HG03457 (cell line): ENCODE results near the gene TBX3.

Experiments used
- ATAC-seq: cut with Tn5 transposase; IDR thresholded peaks from one replicate; pipeline ENCODE4 v1.9.1; 2021; ENCODE audit warnings: moderate number of reproducible peaks; ENCODE audit not compliant: unreplicated experiment

Gene TBX3

DNA sequence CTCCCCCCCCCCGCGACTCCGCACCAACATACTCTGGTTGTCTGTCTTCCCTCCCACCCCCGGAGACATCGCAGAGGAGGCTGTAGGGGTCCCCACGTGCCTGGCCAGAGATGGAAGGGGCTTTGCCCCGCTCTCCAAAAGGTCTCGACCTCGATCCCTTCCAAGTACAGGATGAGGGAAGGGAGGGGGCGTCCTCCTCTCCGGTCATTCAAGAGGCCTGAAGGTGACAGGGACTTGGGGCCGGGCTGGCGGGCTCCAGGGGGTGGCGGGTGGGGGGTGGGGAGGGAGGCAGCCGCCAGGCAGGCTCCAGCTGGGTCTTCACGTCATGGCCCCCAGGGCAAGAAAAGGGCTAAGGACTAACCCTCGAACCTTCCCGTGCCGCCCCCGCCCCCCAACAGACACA lies 15.1 kb downstream of the TBX3 start:
- no peak for ATAC-seq

DNA sequence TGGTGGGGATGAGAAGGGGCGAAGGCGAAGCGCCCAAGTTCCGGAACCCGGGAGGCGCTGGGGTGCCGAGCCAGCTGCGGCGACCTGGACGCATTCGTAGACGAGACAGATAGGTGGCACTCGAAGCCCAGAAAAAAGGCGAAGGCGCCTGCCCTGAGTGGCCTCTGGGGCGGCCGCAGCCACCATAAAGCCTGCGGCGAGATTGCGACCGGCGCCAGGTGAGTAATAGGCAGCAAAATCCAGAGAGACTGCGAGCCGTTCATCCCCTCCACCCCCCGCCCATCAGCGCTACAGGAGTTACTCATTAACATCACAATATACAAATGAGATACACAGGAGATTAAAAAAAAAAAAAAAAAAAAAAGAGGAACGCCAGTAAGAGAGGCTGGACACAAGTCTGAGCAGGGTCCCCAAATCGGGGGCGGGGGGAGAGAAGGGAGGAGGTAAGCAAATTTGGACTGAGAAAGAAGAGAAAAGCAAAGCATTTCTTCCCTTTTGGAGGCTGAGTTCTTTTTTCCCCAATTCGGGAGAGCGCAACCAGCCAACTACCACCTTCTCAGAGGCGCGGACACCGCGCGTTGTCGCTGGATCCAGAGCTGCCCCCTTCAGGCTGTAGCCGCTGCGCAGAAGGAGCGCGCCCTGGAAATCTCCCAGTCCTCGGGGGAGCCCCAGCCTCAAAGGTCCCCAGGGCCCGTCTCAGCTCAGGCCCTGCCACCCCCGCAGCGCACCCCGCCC lies 15.7 kb downstream of the TBX3 start:
- no peak for ATAC-seq

DNA sequence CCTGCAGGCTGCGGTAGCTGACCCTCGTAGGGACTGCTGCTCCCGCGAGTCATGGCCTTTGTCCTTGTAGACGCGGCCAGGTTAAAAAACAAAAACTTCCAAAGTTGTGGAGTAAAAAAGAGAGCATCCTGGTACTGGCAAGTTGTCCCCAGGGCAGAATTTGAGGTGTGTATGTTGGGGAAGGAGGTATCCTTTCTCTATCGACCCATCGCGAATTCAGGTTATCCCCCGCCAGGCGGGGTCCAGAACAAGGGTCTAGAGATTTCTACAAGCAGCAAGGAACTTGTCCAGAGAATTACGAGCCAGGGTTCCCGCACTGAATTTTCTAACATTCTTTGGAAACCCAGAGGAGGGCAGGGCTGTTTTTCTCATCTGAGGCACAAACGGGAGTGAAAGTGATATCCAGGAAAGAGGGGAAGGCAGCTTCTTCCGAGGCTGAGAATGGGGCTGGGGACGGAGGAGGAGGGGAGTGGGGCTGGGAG lies 16.3 kb downstream of the TBX3 start:
- ATAC-seq: no peak

DNA sequence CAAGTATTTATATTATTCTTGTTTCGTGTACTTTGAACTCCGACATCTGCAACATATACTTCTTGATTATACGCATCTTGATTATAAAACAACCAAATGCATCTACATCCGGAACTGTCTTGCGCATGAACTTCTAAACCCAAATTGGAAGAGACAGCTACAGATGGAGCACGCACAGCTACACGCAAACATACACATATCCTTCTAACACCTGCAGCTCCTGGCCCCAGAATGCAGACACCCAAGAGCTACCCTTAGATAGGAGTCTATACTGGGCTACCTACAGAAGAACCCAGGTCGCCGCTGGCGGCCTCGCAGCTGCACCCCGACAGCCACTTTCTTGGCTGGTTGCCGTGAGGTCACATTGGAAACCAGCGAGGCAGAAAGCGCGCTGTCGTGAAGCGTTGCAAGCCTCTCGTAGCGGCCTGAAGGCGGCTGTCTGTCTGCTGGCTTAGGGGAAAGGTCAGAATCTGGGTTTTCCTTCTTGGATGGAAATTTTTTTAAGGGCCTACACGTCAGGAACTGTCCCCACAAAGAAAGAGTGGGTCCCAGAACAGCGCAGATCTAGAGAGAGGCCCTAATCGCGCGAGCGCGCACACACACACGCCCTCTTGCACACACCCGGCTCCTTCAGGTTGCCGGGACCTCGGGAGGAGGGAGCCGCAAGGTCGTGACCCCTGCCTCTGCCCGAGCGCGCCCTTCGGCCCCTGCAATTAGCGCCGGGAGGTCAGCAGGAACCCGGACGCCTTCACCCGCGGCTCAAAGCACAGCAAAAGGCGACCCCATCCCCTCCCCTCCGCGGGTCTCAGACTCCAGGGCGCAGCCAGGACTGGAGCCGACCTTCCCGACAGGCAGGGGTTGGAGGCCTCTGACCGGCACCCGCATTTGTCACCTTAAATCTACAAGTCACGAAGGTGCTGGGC lies 17.0 kb downstream of the TBX3 start:
- no peak for ATAC-seq

DNA sequence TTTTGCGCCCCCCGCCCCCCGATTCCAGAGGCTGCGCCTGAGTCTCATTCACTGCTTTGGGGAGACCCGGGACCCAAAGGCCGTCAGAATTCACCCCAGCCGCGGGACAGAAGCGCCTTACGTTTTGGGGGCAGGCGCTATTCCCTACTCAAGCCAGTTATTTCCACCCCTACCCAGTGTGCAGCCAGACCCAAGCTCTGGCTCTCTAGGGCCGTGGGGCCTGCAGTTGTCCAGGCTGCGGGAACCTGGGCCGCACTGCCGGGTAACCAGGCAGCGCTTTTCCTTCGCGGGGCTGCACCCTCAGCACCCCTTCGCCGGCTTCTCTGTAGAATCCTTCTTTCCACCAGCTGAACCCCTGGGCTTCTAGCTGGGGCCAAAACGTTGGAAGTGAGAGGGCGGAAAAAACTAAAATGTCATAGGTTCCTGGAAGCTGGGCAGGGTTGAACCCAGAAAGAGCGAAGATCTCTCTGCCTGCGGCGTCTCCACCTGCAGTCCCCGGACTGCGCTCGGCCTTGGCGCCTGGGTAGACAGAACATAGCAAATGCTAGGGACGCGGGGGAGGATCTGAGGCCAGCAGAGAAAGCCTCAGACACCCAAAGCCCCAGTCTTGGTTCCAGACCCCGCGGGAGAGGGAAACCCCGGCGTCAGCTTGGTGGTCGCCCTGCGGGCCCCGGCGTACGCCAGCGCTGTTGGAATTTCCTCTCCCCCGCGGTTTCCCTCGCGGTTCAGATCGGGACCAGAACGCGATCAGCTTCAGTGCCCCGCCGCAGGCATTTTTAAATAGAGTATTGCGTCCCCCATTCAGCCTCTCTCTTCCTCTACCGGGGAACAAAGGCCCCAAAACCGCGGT lies 18.3 kb downstream of the TBX3 start:
- ATAC-seq: no peak

DNA sequence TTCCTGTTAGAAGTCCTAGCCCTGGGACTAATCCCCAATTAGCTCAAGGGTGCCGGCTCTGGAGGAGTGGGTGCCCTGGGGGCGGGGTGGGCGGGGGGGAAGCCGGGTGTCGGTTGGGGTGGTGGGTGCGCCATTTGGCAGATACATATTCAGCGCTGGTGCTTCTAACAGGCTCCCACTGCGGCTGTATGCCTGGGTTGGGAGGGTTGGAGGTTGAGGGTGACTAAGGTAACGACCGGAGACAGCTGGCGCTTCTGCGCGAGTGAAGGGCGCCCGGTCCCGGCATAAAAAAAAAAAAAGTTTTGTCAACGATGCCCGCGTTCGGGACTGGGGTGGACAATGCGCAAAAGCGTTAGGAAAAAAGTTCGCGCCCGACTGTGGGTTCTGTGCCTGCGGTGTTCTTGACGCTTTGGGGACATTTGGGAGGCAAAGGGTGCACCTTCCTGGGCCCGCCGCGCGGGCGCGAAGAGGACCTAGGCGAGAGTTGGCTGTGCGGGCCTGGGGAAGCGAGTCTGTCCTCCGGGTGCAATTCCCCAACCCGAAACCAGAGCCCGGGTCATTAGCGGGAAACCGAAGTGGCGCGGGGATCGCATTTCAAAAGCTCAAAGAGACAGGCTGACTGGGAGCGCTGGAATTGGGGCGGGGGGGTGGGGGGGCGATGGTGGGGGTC lies 19.2 kb downstream of the TBX3 start:
- ATAC-seq: no peak

DNA sequence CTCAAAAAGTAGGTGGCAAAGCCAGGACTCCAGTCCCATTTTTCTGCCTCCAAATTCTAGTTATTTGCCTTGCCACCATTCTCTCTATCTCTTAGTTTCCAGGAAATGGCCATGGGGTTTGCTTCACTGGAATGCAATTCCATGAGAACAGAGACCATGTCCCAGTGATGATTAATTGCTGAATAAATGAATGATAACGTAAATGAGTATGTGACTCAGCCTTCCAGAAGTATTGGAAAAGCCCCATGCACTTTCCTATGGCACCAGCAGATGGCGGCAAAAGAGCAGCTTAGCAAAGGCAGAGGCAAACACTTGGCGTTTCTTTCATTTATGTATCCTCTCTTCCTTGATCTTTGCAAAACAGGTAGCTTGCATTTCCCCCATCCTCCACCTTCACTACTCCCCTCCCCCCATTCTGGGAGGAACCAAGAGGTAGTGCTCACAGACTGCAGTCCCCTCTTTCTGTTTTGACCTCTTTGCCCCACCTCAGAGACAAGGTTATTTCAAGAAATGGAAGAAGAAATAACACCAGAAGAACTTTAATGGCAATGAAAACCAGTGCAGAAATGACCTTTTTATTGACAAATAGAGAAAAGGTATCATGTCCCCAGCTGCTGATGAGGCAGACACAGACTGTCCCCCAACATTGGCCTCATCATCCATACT lies 21.3 kb downstream of the TBX3 start:
- ATAC-seq: no peak

DNA sequence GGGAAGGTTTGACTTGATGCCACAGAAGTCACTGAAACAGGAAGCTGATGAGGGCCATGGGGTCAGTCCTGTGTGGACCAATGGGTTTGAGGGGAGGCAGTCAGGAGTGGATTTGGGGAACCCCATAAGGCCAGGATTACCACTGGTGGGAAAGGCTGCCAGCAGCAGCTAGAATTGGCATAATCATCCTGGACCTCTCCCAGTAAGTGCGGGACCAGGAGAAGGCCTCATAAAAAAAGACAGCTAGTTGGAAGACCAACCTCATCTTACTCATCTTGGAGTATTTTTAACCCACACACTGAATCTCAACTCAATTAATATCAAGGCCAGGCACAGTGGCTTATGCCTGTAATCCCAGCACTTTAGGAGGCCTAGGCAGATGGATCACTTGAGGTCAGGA lies 22.7 kb downstream of the TBX3 start:
- ATAC-seq: no peak

DNA sequence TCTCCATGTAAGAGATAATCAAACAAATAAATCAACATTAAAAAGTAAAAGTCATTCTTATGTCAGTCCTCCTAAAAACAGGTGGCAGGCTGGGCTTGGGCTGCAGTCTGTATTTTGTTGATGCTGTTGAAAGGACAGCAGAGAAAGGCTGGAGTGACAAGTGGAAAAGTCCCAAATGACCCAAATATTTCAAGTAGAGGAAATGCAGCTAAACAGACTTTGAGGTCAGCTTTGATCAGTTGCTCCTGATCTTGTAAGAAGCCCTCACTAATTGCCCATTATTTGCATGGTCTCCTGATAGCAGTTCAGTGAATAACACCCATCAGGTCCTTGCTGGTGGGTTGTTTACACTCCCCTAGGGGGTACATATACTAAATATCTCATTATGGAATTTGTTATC lies 24.9 kb downstream of the TBX3 start:
- ATAC-seq: no peak

DNA sequence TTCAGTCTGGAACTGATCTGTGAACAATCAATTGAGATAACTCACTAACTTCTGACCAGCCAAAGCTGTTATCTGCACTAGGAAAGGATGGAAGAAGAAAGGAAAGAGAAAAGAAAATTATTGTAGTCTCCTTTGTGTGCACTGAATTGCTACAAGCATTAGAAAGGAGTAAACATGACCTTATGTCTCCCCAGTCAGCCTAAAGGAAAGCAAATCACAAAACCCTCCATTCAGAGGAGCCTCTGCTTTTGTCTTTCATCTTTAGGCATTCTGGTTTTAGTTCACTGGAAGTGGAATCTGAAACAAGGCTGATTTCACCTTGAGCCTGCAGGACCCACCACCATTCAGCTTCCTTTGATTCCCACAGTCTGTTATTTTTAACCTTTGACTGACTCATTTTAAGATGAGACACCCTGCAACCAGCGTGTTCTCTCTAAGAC lies 26.0 kb downstream of the TBX3 start:
- no peak for ATAC-seq

DNA sequence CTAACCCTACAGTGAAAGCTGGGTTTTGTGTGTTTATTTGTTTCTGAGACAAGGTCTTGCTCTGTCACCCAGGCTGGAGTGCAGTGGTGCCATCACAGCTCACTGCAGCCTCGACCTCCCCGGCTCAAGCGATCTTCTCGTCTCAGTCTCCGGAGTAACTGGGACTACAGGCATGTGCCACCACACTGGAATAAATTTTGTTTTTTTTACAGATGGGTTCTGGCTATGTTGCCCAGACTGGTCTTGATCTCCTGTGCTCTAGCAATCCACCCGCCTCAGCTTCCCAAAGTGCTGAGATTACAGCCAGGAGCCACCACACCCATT lies 26.4 kb downstream of the TBX3 start:
- ATAC-seq: no peak

DNA sequence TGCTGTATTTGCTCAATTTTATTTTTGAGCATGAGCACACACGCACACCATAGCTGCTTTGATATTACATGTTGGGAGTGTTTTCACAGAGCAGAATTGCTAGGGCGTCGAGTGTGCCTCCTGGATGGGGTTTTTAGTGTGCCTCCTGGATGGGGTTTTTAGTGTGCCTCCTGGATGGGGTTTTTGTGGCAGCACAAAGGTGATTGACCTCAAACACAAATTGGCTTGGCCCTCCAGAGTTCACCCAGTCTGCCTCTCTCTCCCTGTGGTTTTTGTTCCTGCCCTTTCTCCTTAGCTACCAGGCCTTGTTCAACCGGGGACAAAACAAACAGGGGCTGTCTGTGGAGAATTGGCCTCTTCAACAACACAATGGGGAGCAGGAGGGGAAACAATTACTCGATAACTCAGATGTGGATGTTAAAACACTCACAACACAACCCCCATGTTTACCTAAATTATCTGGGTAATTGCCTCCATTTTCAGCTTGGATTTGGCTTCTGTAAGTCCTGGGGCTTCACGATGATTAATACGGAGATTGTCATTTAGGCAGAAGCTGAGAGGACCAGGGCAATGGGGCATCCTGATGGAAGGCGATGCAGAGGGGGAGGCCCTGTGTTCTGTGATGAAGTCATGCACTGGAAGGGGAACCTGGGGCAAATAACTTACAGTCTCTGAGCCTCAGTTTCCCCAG lies 26.9 kb downstream of the TBX3 start:
- ATAC-seq: no peak

DNA sequence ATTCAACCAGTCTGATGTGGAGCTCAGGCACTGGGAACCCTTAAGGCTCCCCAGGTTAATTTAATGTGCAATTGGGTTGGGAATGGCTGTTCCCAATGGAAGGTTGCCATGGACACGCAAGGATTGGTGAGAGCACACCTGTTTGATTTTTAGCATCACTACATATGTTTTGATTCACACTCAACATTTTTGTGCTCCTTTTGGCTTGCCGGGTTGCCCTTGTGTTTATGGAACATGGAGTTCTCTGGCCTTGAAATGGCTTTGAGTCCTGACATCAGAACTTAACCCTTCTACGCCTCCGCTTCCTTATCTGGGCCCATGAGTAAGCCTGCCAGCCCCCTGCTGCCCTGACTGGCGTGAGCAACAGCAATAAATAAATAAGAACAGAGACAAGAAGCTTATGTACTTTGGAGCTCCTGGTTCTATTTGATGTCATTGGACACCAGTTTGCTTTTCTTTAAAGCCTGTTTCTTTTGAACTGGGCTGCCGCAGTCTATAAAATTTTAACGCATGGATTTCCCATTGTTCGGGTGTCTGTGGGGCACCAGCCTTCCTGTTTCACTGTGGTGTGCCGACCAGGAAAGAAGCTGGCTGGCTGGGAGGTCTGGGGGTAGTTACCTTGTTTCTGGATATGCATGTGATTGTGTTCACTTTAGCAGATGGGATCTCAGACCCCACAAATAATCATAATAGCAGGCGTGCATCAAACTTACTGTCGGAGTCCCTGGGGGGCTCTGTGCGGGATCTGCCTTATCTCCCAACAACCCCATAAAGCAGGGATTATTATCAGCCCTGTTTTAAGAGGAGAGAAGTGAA lies 27.8 kb downstream of the TBX3 start:
- no peak for ATAC-seq

DNA sequence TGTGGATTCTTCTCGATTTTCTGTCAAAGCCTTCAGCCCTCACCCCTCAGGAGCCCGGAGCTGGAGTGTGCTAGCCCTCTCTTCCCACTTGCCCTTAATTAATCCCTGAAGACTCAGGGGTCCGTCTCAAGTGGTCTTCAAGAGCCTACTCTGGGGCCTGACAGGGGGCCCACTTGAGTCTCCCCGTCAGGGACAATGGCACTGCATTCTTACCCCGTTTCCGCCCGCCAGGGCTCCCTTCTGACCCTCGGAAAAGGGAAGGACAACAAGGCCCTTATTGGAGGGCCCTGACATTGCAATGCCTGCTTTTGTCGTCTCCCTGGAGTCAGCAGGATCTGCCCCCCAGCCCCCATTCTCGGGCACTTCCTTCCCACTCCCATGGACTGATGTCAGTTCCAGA lies 34.4 kb downstream of the TBX3 start:
- no peak for ATAC-seq

DNA sequence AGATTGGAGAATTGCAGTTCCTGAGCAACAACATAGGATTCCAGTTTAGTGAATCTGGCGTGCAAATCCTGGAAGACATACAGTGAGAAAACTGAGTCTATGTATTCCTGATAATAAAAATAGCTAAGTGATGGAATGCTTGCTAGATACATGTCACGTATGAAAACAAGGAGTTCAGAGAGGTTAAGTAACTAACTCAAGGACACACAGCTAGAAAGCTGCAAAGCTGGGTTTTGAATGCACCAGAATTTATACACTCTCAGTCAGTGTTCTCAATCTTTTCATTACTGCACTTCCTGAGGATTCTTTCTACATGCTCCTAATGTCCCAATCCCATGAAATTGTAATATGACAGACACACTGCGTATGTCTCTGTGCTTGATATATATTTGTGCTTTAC lies 35.3 kb downstream of the TBX3 start:
- no peak for ATAC-seq

DNA sequence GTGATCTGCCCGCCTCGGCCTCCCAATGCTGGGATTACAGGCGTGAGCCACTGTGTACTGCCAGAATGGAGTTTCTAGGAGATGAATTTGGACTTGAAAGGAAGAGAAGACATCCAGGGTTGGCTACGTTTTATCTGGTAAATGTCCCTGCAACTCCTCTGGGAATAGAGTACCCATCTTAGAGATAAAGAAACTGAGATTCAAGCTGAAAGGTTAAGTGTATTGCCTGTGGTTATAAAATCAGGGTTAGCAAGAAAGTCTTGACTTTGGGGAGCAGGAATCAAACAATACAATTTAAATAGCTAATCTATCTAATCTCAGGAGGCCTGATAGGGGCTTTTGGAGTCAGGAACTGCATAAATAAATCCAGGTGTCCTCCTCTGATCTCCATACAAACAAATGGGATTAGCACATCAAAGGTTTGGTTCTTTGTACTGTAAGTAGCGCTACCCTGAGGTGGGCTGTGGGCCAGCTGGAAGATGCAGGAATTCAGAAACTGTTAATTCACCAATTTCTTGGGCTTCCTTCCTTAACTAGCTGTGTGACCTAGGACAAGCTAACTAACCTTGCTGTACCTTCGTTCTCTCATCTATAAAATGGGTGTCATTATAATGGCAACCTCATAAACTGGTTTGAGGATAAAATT lies 45.1 kb downstream of the TBX3 start:
- no peak for ATAC-seq

DNA sequence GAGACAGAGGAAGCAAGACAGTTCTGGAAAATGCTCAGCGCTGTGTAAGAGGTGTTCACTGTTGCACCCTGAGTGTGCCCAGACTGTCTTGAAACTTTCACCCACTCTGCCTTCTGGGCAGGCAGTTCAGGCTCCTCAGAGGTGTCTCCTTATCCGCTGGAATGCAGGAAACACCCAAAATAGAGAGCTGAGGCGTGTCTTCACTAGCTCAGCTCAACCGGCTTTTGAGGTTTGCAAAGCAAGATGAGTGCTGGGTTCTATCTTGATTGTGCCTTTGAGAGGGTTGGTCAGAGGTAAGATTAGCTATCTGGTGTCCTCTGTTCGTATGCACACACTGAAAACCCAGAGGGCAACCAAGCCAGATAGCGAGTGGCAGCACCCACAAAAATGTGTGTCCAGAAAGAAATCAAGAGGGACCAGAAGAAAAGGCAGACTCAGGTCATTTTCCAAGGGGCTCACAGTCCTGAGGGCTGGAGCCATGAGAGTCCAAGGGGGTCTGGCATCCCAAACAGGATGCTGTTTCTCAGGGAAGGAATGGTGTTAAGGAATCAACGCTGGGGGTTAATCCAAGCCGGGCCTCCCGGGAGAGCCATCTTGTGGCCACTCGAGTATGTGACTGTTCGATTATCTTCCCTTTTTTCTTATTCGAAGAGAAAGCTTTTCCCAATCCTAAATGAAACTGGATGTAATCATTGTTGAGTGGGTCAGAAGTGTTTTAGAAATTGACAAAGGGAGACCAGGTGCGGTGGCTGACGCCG lies 47.1 kb downstream of the TBX3 start:
- ATAC-seq: no peak

DNA sequence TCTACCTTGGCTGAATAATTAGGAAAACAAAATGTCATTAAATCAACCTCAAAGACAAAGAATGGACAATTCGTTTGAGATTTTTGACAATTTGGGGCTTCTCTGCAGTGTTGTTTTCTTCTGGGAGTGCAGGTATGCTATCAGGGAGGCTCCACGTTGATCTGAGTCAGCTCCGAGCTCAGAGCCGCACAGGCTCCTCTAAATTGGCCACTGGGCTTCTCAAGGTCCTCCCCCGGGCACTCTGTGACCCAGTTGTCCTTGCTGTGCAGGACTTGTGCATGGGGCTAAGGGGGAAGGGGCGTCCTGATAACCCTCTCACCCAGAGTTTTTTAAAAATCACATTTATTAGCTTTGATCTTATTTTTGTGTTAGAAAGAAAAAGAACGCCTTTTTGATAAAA lies 52.7 kb downstream of the TBX3 start:
- ATAC-seq: no peak
